Upper lobe of right lung (tissue), 1 donor: ENCODE results near the gene ACKR2. TPM values are rescaled to one million over a fixed set of nuclear protein-coding genes. Genes with fewer than 3 reads are reported as not detected.

Experiments used
- ATAC-seq: fragments of 200-7000 bp; cut with Tn5 transposase; one replicate; pipeline ENCODE4 v1.9.1; 2020; ENCODE audit warnings: mild to moderate bottlenecking, moderate library complexity
- DNase-seq: peaks from one replicate; pipeline ENCODE4 v3.0.0-alpha.2; 2020
- H3K27ac ChIP-seq: fragments of 200-600 bp; one replicate; pipeline ENCODE4 v1.8.0; 2022
- H3K27me3 ChIP-seq: fragments of 200-600 bp; one replicate; pipeline ENCODE4 v1.8.0; 2022; ENCODE audit warnings: mild to moderate bottlenecking
- H3K36me3 ChIP-seq: fragments of 200-600 bp; one replicate; pipeline ENCODE4 v1.8.0; 2022
- H3K4me1 ChIP-seq: fragments of 200-600 bp; one replicate; pipeline ENCODE4 v1.8.0; 2022
- H3K4me3 ChIP-seq: fragments of 200-600 bp; one replicate; pipeline ENCODE4 v1.8.0; 2022; ENCODE audit warnings: mild to moderate bottlenecking
- H3K9me3 ChIP-seq: fragments of 200-600 bp; one replicate; pipeline ENCODE4 v1.8.0; 2022
- intact Hi-C: fragments of 100-400 bp; cut with DNase I; formaldehyde crosslinking; loops from one replicate; pipeline ENCODE4 v1.11.0; 2022
- total RNA-seq: library from RNA; stranded (reverse); fragmentation: NEBNext Ultra II Directional; extraction: Animal tissue kit (Norgen Biotek cat#: 25700); gene quantifications from one replicate; pipeline ENCODE4 v1.2.1, GENCODE V29; 2021
- TF ChIP-seq, protein P1 (sequence below): fragments of 200-600 bp; IDR thresholded peaks from one replicate; pipeline ENCODE4 v1.8.0; 2022; ENCODE audit warnings: antibody characterized with exemption
- donor health status: DM: no; HTN: yes; CAD: no; lungs with severe emphysema.

ACKR2 gene
- total RNA-seq, 1 donor from 2014 or later, result 5.2 TPM

DNA sequence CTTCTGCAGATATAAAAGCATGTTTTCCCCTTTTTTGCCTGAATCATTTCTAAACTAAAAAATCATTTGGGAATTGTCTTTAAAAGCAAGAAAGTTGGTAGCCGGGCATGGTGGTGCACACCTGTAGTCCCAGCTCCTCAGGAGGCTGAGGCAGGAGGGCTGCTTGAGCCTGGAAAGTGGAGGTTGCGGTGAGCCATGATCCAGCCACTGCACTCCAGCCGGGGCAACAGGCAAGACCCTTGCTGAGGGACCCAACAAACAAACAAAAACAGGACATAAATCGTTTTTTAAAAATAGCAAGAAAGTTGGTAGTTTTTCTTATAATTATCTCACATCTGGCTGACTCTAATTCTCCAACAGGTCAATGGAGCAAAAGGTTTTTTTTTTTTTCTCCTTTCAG lies 7.5 kb upstream of the ACKR2 start:
- Histone ChIP-seq H3K4me1 (peaks cover 37% of the 10 kb centered on the region), H3K4me3 (no peak overlapping the region), H3K27me3 (no peaks in the 10 kb centered on the region), H3K27ac (no peak overlapping the region), H3K36me3 (no peaks in the 10 kb centered on the region), H3K9me3 (no peaks in the 10 kb centered on the region)
- ATAC-seq, result no peak
- intact Hi-C loops, result no loop called here
- no peak for DNase-seq
- TF ChIP-seq, protein P1, sequence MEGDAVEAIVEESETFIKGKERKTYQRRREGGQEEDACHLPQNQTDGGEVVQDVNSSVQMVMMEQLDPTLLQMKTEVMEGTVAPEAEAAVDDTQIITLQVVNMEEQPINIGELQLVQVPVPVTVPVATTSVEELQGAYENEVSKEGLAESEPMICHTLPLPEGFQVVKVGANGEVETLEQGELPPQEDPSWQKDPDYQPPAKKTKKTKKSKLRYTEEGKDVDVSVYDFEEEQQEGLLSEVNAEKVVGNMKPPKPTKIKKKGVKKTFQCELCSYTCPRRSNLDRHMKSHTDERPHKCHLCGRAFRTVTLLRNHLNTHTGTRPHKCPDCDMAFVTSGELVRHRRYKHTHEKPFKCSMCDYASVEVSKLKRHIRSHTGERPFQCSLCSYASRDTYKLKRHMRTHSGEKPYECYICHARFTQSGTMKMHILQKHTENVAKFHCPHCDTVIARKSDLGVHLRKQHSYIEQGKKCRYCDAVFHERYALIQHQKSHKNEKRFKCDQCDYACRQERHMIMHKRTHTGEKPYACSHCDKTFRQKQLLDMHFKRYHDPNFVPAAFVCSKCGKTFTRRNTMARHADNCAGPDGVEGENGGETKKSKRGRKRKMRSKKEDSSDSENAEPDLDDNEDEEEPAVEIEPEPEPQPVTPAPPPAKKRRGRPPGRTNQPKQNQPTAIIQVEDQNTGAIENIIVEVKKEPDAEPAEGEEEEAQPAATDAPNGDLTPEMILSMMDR, result no peak

DNA sequence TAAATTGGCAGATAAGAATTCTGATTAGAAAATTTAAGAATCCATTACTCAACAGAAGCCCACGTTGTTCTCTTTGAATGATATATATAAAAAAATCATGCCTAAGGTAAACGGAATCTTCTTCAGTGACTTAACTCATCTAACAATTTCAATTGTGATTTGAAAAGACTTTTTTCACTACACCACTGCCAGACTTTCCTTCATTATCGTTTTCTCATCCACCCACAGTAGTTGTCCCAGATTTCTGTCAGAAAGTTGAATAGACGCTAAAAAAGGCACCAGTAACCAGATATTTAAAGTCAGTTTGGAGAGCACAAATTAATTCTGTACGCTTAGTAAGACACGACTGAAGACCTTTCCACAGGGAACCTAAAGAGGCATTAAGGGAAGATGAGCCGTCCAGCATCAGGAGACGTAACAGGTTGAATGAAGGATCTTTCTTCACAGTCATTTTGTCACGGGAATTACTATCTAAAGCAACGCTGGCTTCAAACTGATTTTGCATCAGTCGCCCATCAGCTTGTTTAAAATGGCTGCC lies 6.3 kb upstream of the ACKR2 start:
- TF ChIP-seq, protein P1, result no peak
- Histone ChIP-seq H3K27ac (peak overlapping the region; percentile 92), H3K4me1 (peaks cover 37% of the 10 kb centered on the region), H3K9me3 (no peaks in the 10 kb centered on the region), H3K27me3 (no peaks in the 10 kb centered on the region), H3K36me3 (no peaks in the 10 kb centered on the region), H3K4me3 (peak overlapping the region; percentile 89)
- intact Hi-C loops, result no loop called here
- ATAC-seq, result no peak
- DNase-seq, result no peak

DNA sequence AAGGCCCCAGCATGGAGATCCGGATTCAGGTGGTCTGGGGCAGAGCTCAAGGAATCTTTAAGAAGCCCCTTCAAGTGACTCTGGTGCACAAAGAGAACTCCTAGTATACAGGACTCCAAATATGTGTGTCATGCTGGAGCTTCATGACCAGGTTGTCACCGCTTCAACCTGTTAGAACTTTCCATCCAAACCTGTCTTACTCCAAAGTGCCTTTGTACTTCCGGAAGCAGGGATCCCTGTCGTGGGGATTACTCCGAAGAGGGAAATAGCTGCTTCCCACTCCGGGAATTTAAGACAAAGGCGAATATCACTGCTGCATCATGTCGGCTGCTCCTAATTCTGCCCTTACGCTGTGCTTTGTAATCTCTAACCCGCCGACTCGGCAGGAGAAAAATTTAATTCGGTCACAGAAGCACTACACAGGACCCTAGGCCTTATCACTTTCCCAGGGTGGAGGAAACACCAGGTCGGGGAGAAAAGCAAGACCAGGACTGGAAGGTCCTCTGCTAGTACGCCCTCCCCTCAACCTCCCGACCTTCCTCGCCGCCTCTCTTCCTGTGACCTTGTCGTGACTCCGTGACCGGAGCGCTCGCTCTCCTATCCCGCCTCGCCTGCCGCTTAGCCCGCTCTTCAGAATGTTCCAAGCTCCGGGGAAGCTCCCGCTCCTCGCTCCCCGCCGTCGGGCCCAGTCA lies 5.7 kb upstream of the ACKR2 start:
- no peaks in the 10 kb centered on the region for H3K9me3 ChIP-seq
- intact Hi-C loops, result no loop called here
- no peaks in the 10 kb centered on the region for H3K36me3 ChIP-seq
- H3K4me3 ChIP-seq, result peak overlapping the region; percentile 89
- peak overlapping the region; percentile 92 for H3K27ac ChIP-seq
- H3K4me1 ChIP-seq, result peaks cover 37% of the 10 kb centered on the region
- ATAC-seq (peak; percentile 51), DNase-seq (peak; percentile 80)
- no peaks in the 10 kb centered on the region for H3K27me3 ChIP-seq
- TF ChIP-seq, protein P1, result no peak

DNA sequence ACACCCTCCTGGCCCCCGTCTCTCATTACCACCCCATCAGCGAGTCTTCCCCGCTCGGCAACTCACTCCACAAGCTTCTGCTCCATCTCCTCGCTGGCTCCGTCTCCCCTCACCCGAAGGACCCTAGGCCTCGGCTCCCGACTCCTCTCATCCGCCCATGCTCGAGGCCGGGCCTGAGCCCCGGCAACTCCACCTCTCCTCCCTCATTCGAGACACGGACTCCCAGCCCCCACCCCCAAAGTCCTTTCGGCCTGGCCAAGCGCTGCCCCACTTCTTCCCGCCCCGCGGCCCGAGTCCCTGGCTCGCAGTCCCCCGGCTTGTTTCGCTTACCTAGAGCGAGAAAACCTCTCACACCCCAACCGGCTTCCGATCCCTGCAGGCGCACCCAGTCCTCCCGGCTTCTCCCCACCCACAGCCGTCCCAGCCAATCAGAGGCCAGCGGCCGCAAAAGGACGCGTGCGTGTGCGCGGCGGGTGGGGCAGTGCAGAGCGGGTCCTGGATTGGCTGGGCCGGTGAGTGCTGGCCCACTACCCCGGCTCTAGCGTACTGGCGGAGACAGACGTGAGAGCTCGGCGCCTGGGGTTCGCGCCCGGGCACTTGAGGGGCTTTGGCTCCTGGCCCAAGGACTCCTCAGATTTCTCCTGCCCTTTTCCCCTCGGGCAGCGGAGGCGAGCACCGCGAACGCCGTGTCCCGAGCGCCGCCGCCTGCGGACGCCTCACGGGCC lies 5.0 kb upstream of the ACKR2 start, which contains the start of gene HIGD1A:
HIGD1A (minus strand) TSS at position 385 of the 725 bp plus-strand sequence. CDS start 10,237 bp downstream, outside the sequence.
- TF ChIP-seq, protein P1, result no peak
- Histone ChIP-seq H3K27ac (peak within 1 kb of the TSS; percentile 92), H3K4me3 (peak within 1 kb of the TSS; percentile 89), H3K4me1 (peaks cover 37% of the 10 kb centered on the region), H3K27me3 (no peaks in the 10 kb centered on the region), H3K36me3 (no peaks in the 10 kb centered on the region), H3K9me3 (no peaks in the 10 kb centered on the region)
- peak; percentile 99 for DNase-seq
- peak; percentile 99 for ATAC-seq
- intact Hi-C loops, result no loop called here

DNA sequence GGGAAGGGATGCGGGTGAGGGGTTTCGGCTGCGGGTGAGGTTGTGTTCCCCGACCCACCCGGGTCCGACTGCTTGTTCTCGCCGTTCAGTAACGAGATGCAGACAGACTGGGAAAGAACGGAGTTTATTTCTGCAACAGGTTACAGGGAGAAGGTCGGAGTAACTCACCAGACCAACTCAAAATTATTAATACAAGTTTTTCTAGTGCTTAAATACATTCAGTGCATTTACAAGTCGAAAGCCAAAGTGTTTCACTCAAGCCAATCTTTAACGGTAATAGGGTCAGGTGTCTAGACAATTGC lies 4.5 kb upstream of the ACKR2 start:
- peaks cover 35% of the 10 kb centered on the region for H3K4me1 ChIP-seq
- no peaks in the 10 kb centered on the region for H3K9me3 ChIP-seq
- ATAC-seq, result no peak
- H3K4me3 ChIP-seq, result peak overlapping the region; percentile 89
- no peak for DNase-seq
- intact Hi-C loops, result no loop called here
- H3K36me3 ChIP-seq, result no peaks in the 10 kb centered on the region
- no peaks in the 10 kb centered on the region for H3K27me3 ChIP-seq
- H3K27ac ChIP-seq, result peak overlapping the region; percentile 92
- TF ChIP-seq, protein P1, result no peak
